ENCODE measurements around the gene FGF22. TPM values are rescaled to one million over a fixed set of nuclear protein-coding genes. Genes with fewer than 3 reads are reported as not detected.

The FGF22 gene
- total RNA-seq, 1 experiment from 2014 or later: not detected

- in situ Hi-C loops (cut with HindIII; ENCODE audit: low pct_unique_long_range_greater_than_20kb, low sequenced_read_pairs): no loop called here
- no peak for DNase-seq (ENCODE audit: low read depth)
Observed at GRCh38 chr19:685454-685931, 45.8 kb downstream of the FGF22 start.

- in situ Hi-C loops (cut with HindIII; ENCODE audit: low pct_unique_long_range_greater_than_20kb, low sequenced_read_pairs): no loop called here
- no peak for DNase-seq (ENCODE audit: low read depth)
Observed at GRCh38 chr19:686589-687297, 47.1 kb downstream of the FGF22 start.

GRCh38 chr19:687569-688166 lies 48.0 kb downstream of the FGF22 start:
- no peak for DNase-seq (ENCODE audit: low read depth)
- in situ Hi-C loops (cut with HindIII; ENCODE audit: low pct_unique_long_range_greater_than_20kb, low sequenced_read_pairs): no loop called here

- in situ Hi-C loops (cut with HindIII; ENCODE audit: low pct_unique_long_range_greater_than_20kb, low sequenced_read_pairs): no loop called here
- DNase-seq (ENCODE audit: low read depth): no peak
Observed at GRCh38 chr19:688214-688613, 48.5 kb downstream of the FGF22 start.

GRCh38 chr19:688992-689391 lies 49.3 kb downstream of the FGF22 start:
- in situ Hi-C loops (cut with HindIII; ENCODE audit: low pct_unique_long_range_greater_than_20kb, low sequenced_read_pairs): no loop called here
- no peak for DNase-seq (ENCODE audit: low read depth)

GRCh38 chr19:690203-690602 lies 50.5 kb downstream of the FGF22 start:
- DNase-seq (ENCODE audit: low read depth): no peak
- in situ Hi-C loops (cut with HindIII; ENCODE audit: low pct_unique_long_range_greater_than_20kb, low sequenced_read_pairs): no loop called here

Other genes starting within 250 kb of the FGF22 start
- gene C2CD4C, start 230.7 kb upstream of the FGF22 start, total RNA-seq (2014; rRNA removed; shearing (Covaris generic); ENCODE audit: low replicate concordance): 1.8 and 2.1 TPM in 2 replicates
- gene SHC2, start 178.8 kb upstream of the FGF22 start, total RNA-seq (2014; rRNA removed; shearing (Covaris generic); ENCODE audit: low replicate concordance): 0.98 and 1.2 TPM in 2 replicates
- not detected in 2 replicates for gene MADCAM1, start 143.4 kb upstream of the FGF22 start, total RNA-seq (2014; rRNA removed; shearing (Covaris generic); ENCODE audit: low replicate concordance)
- 27.3 and 47.1 TPM in 2 replicates for gene TPGS1, start 132.4 kb upstream of the FGF22 start, total RNA-seq (2014; rRNA removed; shearing (Covaris generic); ENCODE audit: low replicate concordance)
- 35.0 and 38.4 TPM in 2 replicates for gene CDC34, start 108.1 kb upstream of the FGF22 start, total RNA-seq (2014; rRNA removed; shearing (Covaris generic); ENCODE audit: low replicate concordance)
- not detected in 2 replicates for gene GZMM, start 95.8 kb upstream of the FGF22 start, total RNA-seq (2014; rRNA removed; shearing (Covaris generic); ENCODE audit: low replicate concordance)
- 255 and 330 TPM in 2 replicates for gene BSG, start 67.3 kb upstream of the FGF22 start, total RNA-seq (2014; rRNA removed; shearing (Covaris generic); ENCODE audit: low replicate concordance)
- 2.1 and 3.2 TPM in 2 replicates for gene HCN2, start 50.0 kb upstream of the FGF22 start, total RNA-seq (2014; rRNA removed; shearing (Covaris generic); ENCODE audit: low replicate concordance)
- 30.4 and 40.5 TPM in 2 replicates for gene POLRMT, start 6.3 kb upstream of the FGF22 start, total RNA-seq (2014; rRNA removed; shearing (Covaris generic); ENCODE audit: low replicate concordance)
- gene RNF126, start 23.3 kb downstream of the FGF22 start, total RNA-seq (2014; rRNA removed; shearing (Covaris generic); ENCODE audit: low replicate concordance): 21.3 and 30.9 TPM in 2 replicates
- 83.8 and 95.5 TPM in 2 replicates for gene FSTL3, start 36.5 kb downstream of the FGF22 start, total RNA-seq (2014; rRNA removed; shearing (Covaris generic); ENCODE audit: low replicate concordance)
- 2.0 TPM in 1 of 2 replicates, not detected in the other for gene PRSS57, start 55.6 kb downstream of the FGF22 start, total RNA-seq (2014; rRNA removed; shearing (Covaris generic); ENCODE audit: low replicate concordance)
- 14.1 and 20.5 TPM in 2 replicates for gene PALM, start 69.1 kb downstream of the FGF22 start, total RNA-seq (2014; rRNA removed; shearing (Covaris generic); ENCODE audit: low replicate concordance)
- 3.9 and 9.6 TPM in 2 replicates for gene MISP, start 111.2 kb downstream of the FGF22 start, total RNA-seq (2014; rRNA removed; shearing (Covaris generic); ENCODE audit: low replicate concordance)
- gene PTBP1, start 157.6 kb downstream of the FGF22 start, total RNA-seq (2014; rRNA removed; shearing (Covaris generic); ENCODE audit: low replicate concordance): 136 and 182 TPM in 2 replicates
- gene PLPPR3, start 182.1 kb downstream of the FGF22 start, total RNA-seq (2014; rRNA removed; shearing (Covaris generic); ENCODE audit: low replicate concordance): 3.1 and 13.6 TPM in 2 replicates
- not detected in 2 replicates for gene AZU1, start 188.0 kb downstream of the FGF22 start, total RNA-seq (2014; rRNA removed; shearing (Covaris generic); ENCODE audit: low replicate concordance)
- gene PRTN3, start 201.1 kb downstream of the FGF22 start, total RNA-seq (2014; rRNA removed; shearing (Covaris generic); ENCODE audit: low replicate concordance): 0.14 TPM in 1 of 2 replicates, not detected in the other
- gene ELANE, start 212.4 kb downstream of the FGF22 start, total RNA-seq (2014; rRNA removed; shearing (Covaris generic); ENCODE audit: low replicate concordance): not detected in 2 replicates
- gene CFD, start 219.8 kb downstream of the FGF22 start, total RNA-seq (2014; rRNA removed; shearing (Covaris generic); ENCODE audit: low replicate concordance): 6.8 and 9.9 TPM in 2 replicates